HEK293 (cell line): ENCODE data around the gene EIF4G3.
A peak's percentile ranks its signal among the peaks of the same experiment; 100 is the strongest.

Source experiments
- CTCF ChIA-PET: fragments of 350-600 bp; formaldehyde crosslinking; extraction: SDS; loops from one replicate; lab custom pipeline; 2021; ENCODE audit warnings: antibody characterized with exemption; lab: Yijun Ruan, JAX
- POLR2A ChIA-PET: fragments of 300-600 bp; formaldehyde crosslinking; extraction: SDS; loops from one replicate; lab custom pipeline; 2020; ENCODE audit warnings: antibody characterized with exemption, inconsistent platforms; lab: Yijun Ruan, JAX
- H3K27ac ChIP-seq: fragments of 200-500 bp; sonication (Bioruptor generic); 2 replicates; pipeline ENCODE4 v1.5.1; 2014; ENCODE audit warnings: low read depth, low read length, control low read depth, inconsistent platforms; ENCODE audit errors: extremely low read depth
- H3K36me3 ChIP-seq, 2 experiments: fragments of 200-500 bp in 1 of 2; sonication (Bioruptor generic) in 1 of 2; 1 replicate in 1 of 2; 2 replicates in 1 of 2; pipeline ENCODE4 v1.5.1; 2014 to 2017; ENCODE audit warnings: inconsistent platforms in 2 of 2, low read length in 2 of 2; ENCODE audit not compliant: control insufficient read depth in 2 of 2, insufficient read depth in 1 of 2
- H3K4me1 ChIP-seq: fragments of 200-500 bp; sonication (Bioruptor generic); 2 replicates; pipeline ENCODE4 v1.5.1; 2014; ENCODE audit warnings: mild to moderate bottlenecking, low read length, inconsistent platforms; ENCODE audit not compliant: control insufficient read depth, insufficient read depth
- H3K4me3 ChIP-seq: 2 replicates; pipeline ENCODE4 v1.5.1; 2011; ENCODE audit warnings: low read depth, mild to moderate bottlenecking, control low read depth, low read length, moderate library complexity
- H3K9me3 ChIP-seq: fragments of 200-500 bp; sonication (Bioruptor generic); 2 replicates; pipeline ENCODE4 v1.5.1; 2014; ENCODE audit warnings: low read depth, low read length, inconsistent platforms; ENCODE audit not compliant: control insufficient read depth, insufficient read depth
- CTCF ChIP-seq: fragments of 450-650 bp; formaldehyde crosslinking; IDR thresholded peaks from 2 replicates; pipeline ENCODE4 v1.5.1; 2016; ENCODE audit warnings: missing biosample characterization, missing genetic modification characterization
- GLI2 ChIP-seq: fragments of 450-650 bp; formaldehyde crosslinking; IDR thresholded peaks from 2 replicates; pipeline ENCODE4; 2017; ENCODE audit warnings: missing biosample characterization, missing genetic modification characterization, low read depth, borderline replicate concordance
- GLIS2 ChIP-seq: fragments of 450-650 bp; formaldehyde crosslinking; IDR thresholded peaks from 2 replicates; pipeline ENCODE4 v1.5.1; 2016; ENCODE audit warnings: missing biosample characterization, missing genetic modification characterization
- IKZF3 ChIP-seq: fragments of 450-650 bp; IDR thresholded peaks from 2 replicates; pipeline ENCODE4 v1.5.0; 2018; ENCODE audit warnings: missing biosample characterization, mild to moderate bottlenecking, missing genetic modification characterization, moderate library complexity
- KLF1 ChIP-seq: fragments of 450-650 bp; formaldehyde crosslinking; IDR thresholded peaks from 2 replicates; pipeline ENCODE4 v1.5.1; 2016; ENCODE audit warnings: missing biosample characterization, missing genetic modification characterization
- KLF10 ChIP-seq: fragments of 450-650 bp; IDR thresholded peaks from 2 replicates; pipeline ENCODE4 v1.5.1; 2018; ENCODE audit warnings: missing biosample characterization, mild to moderate bottlenecking, missing genetic modification characterization
- MYNN ChIP-seq: fragments of 450-650 bp; formaldehyde crosslinking; IDR thresholded peaks from 2 replicates; pipeline ENCODE4 v1.5.1; 2016; ENCODE audit warnings: missing biosample characterization, missing genetic modification characterization, borderline replicate concordance
- PRDM6 ChIP-seq: fragments of 450-650 bp; formaldehyde crosslinking; IDR thresholded peaks from 2 replicates; pipeline ENCODE4 v1.5.1; 2017; ENCODE audit warnings: missing biosample characterization, missing genetic modification characterization
- RBAK ChIP-seq: fragments of 450-650 bp; formaldehyde crosslinking; IDR thresholded peaks from 2 replicates; pipeline ENCODE4 v1.5.1; 2016; ENCODE audit warnings: missing biosample characterization, missing genetic modification characterization
- SP7 ChIP-seq: fragments of 450-650 bp; formaldehyde crosslinking; IDR thresholded peaks from 2 replicates; pipeline ENCODE4 v1.5.1; 2016; ENCODE audit warnings: missing biosample characterization, missing genetic modification characterization
- TRIM28 ChIP-seq: IDR thresholded peaks from 2 replicates; pipeline ENCODE4 v1.6.1; 2011; ENCODE audit warnings: low read length, control low read depth, borderline replicate concordance
- WT1 ChIP-seq: fragments of 450-650 bp; formaldehyde crosslinking; IDR thresholded peaks from 2 replicates; pipeline ENCODE4 v1.5.1; 2016; ENCODE audit warnings: missing biosample characterization, missing genetic modification characterization
- ZBTB11 ChIP-seq: fragments of 450-650 bp; formaldehyde crosslinking; conservative IDR thresholded peaks from 2 replicates; pipeline ENCODE4 v1.5.1; 2016; ENCODE audit warnings: low read depth, missing biosample characterization, missing genetic modification characterization
- ZBTB8A ChIP-seq: fragments of 450-650 bp; formaldehyde crosslinking; IDR thresholded peaks from 2 replicates; pipeline ENCODE4 v1.5.1; 2016; ENCODE audit warnings: missing biosample characterization, missing genetic modification characterization
- ZIC2 ChIP-seq: fragments of 450-650 bp; formaldehyde crosslinking; IDR thresholded peaks from 2 replicates; pipeline ENCODE4 v1.5.1; 2016; ENCODE audit warnings: missing biosample characterization, missing genetic modification characterization
- ZNF138 ChIP-seq: fragments of 450-650 bp; formaldehyde crosslinking; IDR thresholded peaks from 2 replicates; pipeline ENCODE4 v1.5.1; 2016; ENCODE audit warnings: missing biosample characterization, missing genetic modification characterization, borderline replicate concordance
- ZNF16 ChIP-seq: fragments of 450-650 bp; formaldehyde crosslinking; IDR thresholded peaks from 2 replicates; pipeline ENCODE4 v1.5.1; 2016; ENCODE audit warnings: low read depth, missing biosample characterization, missing genetic modification characterization
- ZNF2 ChIP-seq: fragments of 450-650 bp; formaldehyde crosslinking; IDR thresholded peaks from 2 replicates; pipeline ENCODE4 v1.5.1; 2016; ENCODE audit warnings: missing biosample characterization, missing genetic modification characterization
- ZNF211 ChIP-seq: fragments of 450-650 bp; formaldehyde crosslinking; IDR thresholded peaks from 2 replicates; pipeline ENCODE4 v1.5.1; 2016; ENCODE audit warnings: low read depth, missing biosample characterization, missing genetic modification characterization
- ZNF394 ChIP-seq: fragments of 450-650 bp; formaldehyde crosslinking; IDR thresholded peaks from 2 replicates; pipeline ENCODE4 v1.5.1; 2016; ENCODE audit warnings: missing biosample characterization, missing genetic modification characterization, mild to moderate bottlenecking, moderate library complexity, borderline replicate concordance
- ZNF791 ChIP-seq: fragments of 450-650 bp; formaldehyde crosslinking; IDR thresholded peaks from 2 replicates; pipeline ENCODE4 v1.5.1; 2016; ENCODE audit warnings: missing biosample characterization, missing genetic modification characterization
- ZSCAN16 ChIP-seq: fragments of 450-650 bp; formaldehyde crosslinking; IDR thresholded peaks from 2 replicates; pipeline ENCODE4 v1.5.1; 2016; ENCODE audit warnings: missing biosample characterization, missing genetic modification characterization
- ZSCAN23 ChIP-seq: fragments of 450-650 bp; formaldehyde crosslinking; IDR thresholded peaks from 2 replicates; pipeline ENCODE4 v1.5.1; 2016; ENCODE audit warnings: missing biosample characterization, missing genetic modification characterization
- ZSCAN5A ChIP-seq: fragments of 450-650 bp; formaldehyde crosslinking; IDR thresholded peaks from 2 replicates; pipeline ENCODE4 v1.5.1; 2016; ENCODE audit warnings: missing biosample characterization, missing genetic modification characterization

The EIF4G3 gene

GRCh38 chr1:21126324-21126723 lies 50.4 kb downstream of the EIF4G3 start:
- no peak overlapping the region for H3K27ac ChIP-seq
- peaks cover 13% of the 10 kb centered on the region for H3K4me1 ChIP-seq
- H3K4me3 ChIP-seq: no peak overlapping the region
- ChIA-PET CTCF (interaction anchor here (0.6 kb wide), 1 partner anchor 532 kb away, joined by 3 read pairs; no protein-coding TSS in a partner anchor), POLR2A (interaction anchor here (1.0 kb wide), 1 partner anchor 69 kb away, joined by 3 read pairs; no protein-coding TSS in a partner anchor)
- no peaks in the 10 kb centered on the region for H3K9me3 ChIP-seq
- peaks cover 9 to 31% of the 10 kb centered on the region in 2 experiments; a peak in 2 of 3 replicates for H3K36me3 ChIP-seq
- no peak for TF ChIP-seq ZSCAN5A (tag by site-specific recombination)
- no peak for TF ChIP-seq GLI2 (tag by site-specific recombination)
- TF ChIP-seq IKZF3 (tag by site-specific recombination): peak; percentile 38; the same call in 1 of the 2 replicates
- no peak for TF ChIP-seq ZBTB11
- TF ChIP-seq ZSCAN23 (tag by site-specific recombination): no peak
- TF ChIP-seq GLIS2 (tag by site-specific recombination): no peak
- peak; percentile 68; the same call in 1 of the 2 replicates for TF ChIP-seq ZNF394
- peak; percentile 54 for TF ChIP-seq KLF1 (tag by site-specific recombination)
- TF ChIP-seq TRIM28: no peak
- TF ChIP-seq SP7: peak; percentile 31; the same call in 1 of the 2 replicates
- no peak for TF ChIP-seq ZNF211 (tag by site-specific recombination)
- TF ChIP-seq KLF10 (tag by site-specific recombination): no peak
- TF ChIP-seq WT1: peak; percentile 90

- Histone ChIP-seq H3K27ac (no peak overlapping the region), H3K9me3 (no peaks in the 10 kb centered on the region), H3K4me1 (peaks cover 13% of the 10 kb centered on the region), H3K36me3 (peaks cover 9 to 27% of the 10 kb centered on the region in 2 experiments; a peak in 2 of 3 replicates), H3K4me3 (no peak overlapping the region)
- ChIA-PET CTCF (interaction anchor here (0.6 kb wide), 1 partner anchor 67 kb away, joined by 5 read pairs; no protein-coding TSS in a partner anchor), POLR2A (no interaction called here)
- TF ChIP-seq ZNF138 (no peak), MYNN (no peak), WT1 (no peak), SP7 (0 out of 2 replicates have a peak, but pooled peaks have one; percentile 14), ZBTB11 (no peak), ZNF16 (no peak), ZBTB8A (tag by site-specific recombination) (no peak), ZIC2 (tag by site-specific recombination) (no peak), CTCF (tag by site-specific recombination) (no peak), ZSCAN16 (tag by site-specific recombination) (no peak), RBAK (tag by site-specific recombination) (no peak), ZNF791 (tag by site-specific recombination) (no peak), PRDM6 (tag by site-specific recombination) (peak; percentile 44), ZNF2 (tag by site-specific recombination) (no peak)
These were observed 51.9 kb downstream of the EIF4G3 start for GRCh38 chr1:21124846-21125245.
